H1 (cell line): Measurements from ENCODE around the gene B9D1. TPM values are rescaled to one million over a fixed set of nuclear protein-coding genes. Genes with fewer than 3 reads are reported as not detected.
A peak's percentile ranks its signal among the peaks of the same experiment; 100 is the strongest.

Source experiments
- CTCF ChIA-PET: fragments of 300-600 bp; sonication (Branson Sonifier 250); formaldehyde crosslinking; loops from one replicate; lab custom pipeline; 2021; ENCODE audit not compliant: partially characterized antibody; lab: Charles Lee
- POLR2A ChIA-PET: fragments of 300-600 bp; sonication (Branson Sonifier 250); formaldehyde crosslinking; loops from one replicate; lab custom pipeline; 2021; ENCODE audit warnings: inconsistent platforms; ENCODE audit not compliant: partially characterized antibody; lab: Charles Lee
- DNase-seq, 2 experiments: peaks; one replicate each; pipeline versions ENCODE4 v3.0.0 to v3.0.0-alpha.2; 2010 to 2022; ENCODE audit warnings: low spot score in 2 of 2, low read depth in 1 of 2, mixed read lengths in 1 of 2
- FAIRE-seq: peaks from 2 replicates; lab custom pipeline; 2011; peaks lifted over from hg19 to GRCh38; lab: Jason Lieb, UNC
- H2AFZ ChIP-seq: 2 replicates; pipeline ENCODE4 v1.8.1; 2012; ENCODE audit warnings: low read length, inconsistent platforms
- H2AK5ac ChIP-seq: 2 replicates; pipeline ENCODE4 v1.6.1; 2013; ENCODE audit warnings: low read depth, low read length
- H2BK120ac ChIP-seq: replicated peaks from 2 replicates; pipeline ENCODE3; 2013; ENCODE audit warnings: low read depth, low read length, inconsistent platforms
- H2BK12ac ChIP-seq: 2 replicates; pipeline ENCODE4 v1.6.1; 2013; ENCODE audit warnings: low read depth, low read length
- H2BK15ac ChIP-seq: 2 replicates; pipeline ENCODE4 v1.6.1; 2013; ENCODE audit warnings: low read length
- H2BK20ac ChIP-seq: 2 replicates; pipeline ENCODE4 v1.6.1; 2013; ENCODE audit warnings: low read length
- H2BK5ac ChIP-seq: 2 replicates; pipeline ENCODE4 v1.6.1; 2013; ENCODE audit warnings: low read depth, low read length
- H3K14ac ChIP-seq: 2 replicates; pipeline ENCODE4 v1.6.1; 2013; ENCODE audit warnings: inconsistent platforms; ENCODE audit not compliant: insufficient read length
- H3K18ac ChIP-seq: 2 replicates; pipeline ENCODE4 v1.6.1; 2013; ENCODE audit warnings: low read length; ENCODE audit errors: extremely low read depth
- H3K23ac ChIP-seq: 2 replicates; pipeline ENCODE4 v1.6.1; 2013; ENCODE audit warnings: inconsistent platforms; ENCODE audit not compliant: insufficient read length
- H3K23me2 ChIP-seq: 2 replicates; pipeline ENCODE4 v1.6.1; 2013; ENCODE audit warnings: low read depth, low read length
- H3K27ac ChIP-seq: 2 replicates; pipeline ENCODE4 v1.6.1; 2011; ENCODE audit warnings: low read depth, low read length, inconsistent platforms
- H3K27me3 ChIP-seq, 4 experiments: replicated peaks in 1 of 4; 1 replicate in 1 of 4; 2 replicates in 3 of 4; pipeline versions ENCODE4 v1.6.1 to v1.8.1; 2011 to 2013; ENCODE audit warnings: low read length in 3 of 4, mild to moderate bottlenecking in 3 of 4, inconsistent platforms in 2 of 4, mixed read lengths in 2 of 4, moderate library complexity in 1 of 4; ENCODE audit not compliant: control insufficient read depth in 3 of 4, insufficient read depth in 3 of 4; ENCODE audit errors: extremely low read depth in 1 of 4
- H3K36me3 ChIP-seq, 4 experiments: 2 replicates each; pipeline versions ENCODE4 v1.6.1 to v1.8.1; 2011 to 2013; ENCODE audit warnings: mild to moderate bottlenecking in 4 of 4, low read length in 3 of 4, moderate library complexity in 2 of 4, control low read depth in 1 of 4, inconsistent platforms in 1 of 4; ENCODE audit not compliant: insufficient read depth in 4 of 4, control insufficient read depth in 2 of 4
- H3K4ac ChIP-seq: replicated peaks from 2 replicates; pipeline ENCODE3; 2013; ENCODE audit warnings: low read length, low read depth, mixed read lengths, inconsistent platforms; ENCODE audit not compliant: insufficient read length
- H3K4me1 ChIP-seq, 4 experiments: replicated peaks in 1 of 4; 1 replicate in 1 of 4; 2 replicates in 3 of 4; pipeline versions ENCODE4 v1.6.1 to v1.8.1; 2011 to 2013; ENCODE audit warnings: low read length in 3 of 4, inconsistent platforms in 2 of 4, mixed read lengths in 1 of 4; ENCODE audit not compliant: insufficient read depth in 4 of 4, control insufficient read depth in 3 of 4
- H3K4me2 ChIP-seq, 2 experiments: 2 replicates each; pipeline versions ENCODE4 v1.6.1 to v1.8.1; 2011 to 2013; ENCODE audit warnings: low read depth in 2 of 2, low read length in 2 of 2, control low read depth in 1 of 2, inconsistent platforms in 1 of 2, mild to moderate bottlenecking in 1 of 2; ENCODE audit not compliant: insufficient read depth in 1 of 2
- H3K4me3 ChIP-seq, 4 experiments: fragments of 200-600, 300-600 bp in 1 of 4; sonication (generic), shearing (Covaris generic), sonication (Bioruptor Twin) in 1 of 4; 2 replicates each; pipeline versions ENCODE4 v1.5.1 to v1.8.1; 2011 to 2016; ENCODE audit warnings: low read length in 4 of 4, low read depth in 3 of 4, control low read depth in 2 of 4, inconsistent platforms in 2 of 4, mild to moderate bottlenecking in 2 of 4, mixed read lengths in 1 of 4, moderate library complexity in 1 of 4; ENCODE audit not compliant: insufficient read depth in 2 of 4; ENCODE audit errors: extremely low read depth in 1 of 4
- H3K56ac ChIP-seq: replicated peaks from 2 replicates; pipeline ENCODE3; 2013; ENCODE audit warnings: low read depth, mild to moderate bottlenecking, mixed read lengths, low read length, inconsistent platforms; ENCODE audit not compliant: insufficient read length
- H3K79me1 ChIP-seq: 2 replicates; pipeline ENCODE4 v1.6.1; 2013; ENCODE audit warnings: low read depth, low read length, control low read depth
- H3K79me2 ChIP-seq, 2 experiments: 2 replicates each; pipeline versions ENCODE4 v1.6.1 to v1.8.1; 2012 to 2013; ENCODE audit warnings: low read length in 2 of 2, mild to moderate bottlenecking in 2 of 2, inconsistent platforms in 1 of 2; ENCODE audit not compliant: insufficient read depth in 2 of 2, control insufficient read depth in 1 of 2
- H3K9ac ChIP-seq, 4 experiments: replicated peaks in 1 of 4; 1 replicate in 1 of 4; 2 replicates in 3 of 4; pipeline versions ENCODE4 v1.6.1 to v1.8.1; 2011 to 2013; ENCODE audit warnings: low read depth in 3 of 4, low read length in 3 of 4, control low read depth in 2 of 4, mild to moderate bottlenecking in 2 of 4, moderate library complexity in 2 of 4, inconsistent platforms in 1 of 4; ENCODE audit errors: extremely low read depth in 1 of 4
- H3K9me3 ChIP-seq, 2 experiments: 2 replicates each; pipeline versions ENCODE4 v1.6.1 to v1.8.1; 2012 to 2013; ENCODE audit warnings: mild to moderate bottlenecking in 2 of 2, moderate library complexity in 2 of 2, control low read depth in 1 of 2, inconsistent platforms in 1 of 2, low read depth in 1 of 2, low read length in 1 of 2, mixed read lengths in 1 of 2; ENCODE audit not compliant: insufficient read depth in 2 of 2
- H4K20me1 ChIP-seq, 2 experiments: replicated peaks in 1 of 2; 2 replicates each; pipeline versions ENCODE3 to v1.8.1; 2011 to 2013; ENCODE audit warnings: inconsistent platforms in 2 of 2, low read length in 2 of 2, mild to moderate bottlenecking in 1 of 2; ENCODE audit not compliant: insufficient read depth in 2 of 2, control insufficient read depth in 1 of 2
- H4K5ac ChIP-seq: 2 replicates; pipeline ENCODE4 v1.6.1; 2013; ENCODE audit warnings: low read length, low read depth, mixed read lengths, inconsistent platforms; ENCODE audit not compliant: insufficient read length
- H4K8ac ChIP-seq: 2 replicates; pipeline ENCODE4 v1.8.0; 2013; ENCODE audit warnings: mild to moderate bottlenecking, moderate library complexity, low read length, inconsistent platforms; ENCODE audit not compliant: insufficient read depth; ENCODE audit errors: extremely low read depth
- H4K91ac ChIP-seq: replicated peaks from 2 replicates; pipeline ENCODE3; 2013; ENCODE audit warnings: low read length, mixed read lengths, inconsistent platforms; ENCODE audit not compliant: insufficient read length
- CTBP2 ChIP-seq: IDR thresholded peaks from 2 replicates; pipeline ENCODE4 v1.7.0; 2011; ENCODE audit warnings: borderline replicate concordance, mild to moderate bottlenecking, moderate library complexity, mixed read lengths, low read length; ENCODE audit not compliant: insufficient read depth, insufficient read length
- EGR1 ChIP-seq: IDR thresholded peaks from 2 replicates; pipeline ENCODE4 v1.6.1; 2011; ENCODE audit warnings: low read depth, low read length, borderline replicate concordance
- FOSL1 ChIP-seq: IDR thresholded peaks from 2 replicates; pipeline ENCODE4 v1.6.1; 2011; ENCODE audit warnings: mild to moderate bottlenecking, low read depth, low read length, moderate library complexity; ENCODE audit not compliant: insufficient read depth
- GABPA ChIP-seq: IDR thresholded peaks from 2 replicates; pipeline ENCODE4 v1.6.1; 2011; ENCODE audit warnings: mild to moderate bottlenecking, low read length, moderate library complexity, borderline replicate concordance; ENCODE audit not compliant: insufficient read depth
- WGBS, 2 experiments: shearing (Covaris generic) in 1 of 2; methylation state at CpG; one replicate each; pipeline versions ENCODE4 v1.1.6 to v1.1.7; 2013 to 2015; ENCODE audit warnings: low lambda C conversion rate in 2 of 2, mixed read lengths in 2 of 2, inconsistent platforms in 1 of 2, low coverage in 1 of 2, missing lambda C conversion rate in 1 of 2; ENCODE audit not compliant: insufficient replicate concordance in 2 of 2, insufficient coverage in 1 of 2, insufficient read length in 1 of 2; ENCODE audit errors: extremely low coverage in 1 of 2, missing lambda C conversion rate in 1 of 2; 5-methylcytosine and 5-hydroxymethylcytosine counted together
- polyA plus RNA-seq, 7 experiments: library from polyadenylated mRNA; depleted of rRNA in 3 of 7; stranded (reverse) in 5 of 7; unstranded in 2 of 7; fragments of >200 nt in 5 of 7; fragments of 200-250 nt in 2 of 7; gene quantifications; 1 replicate in 5 of 7; 2 replicates in 1 of 7; 4 replicates in 1 of 7; pipeline versions ENCODE4 v1.2.1 to v1.2.3, GENCODE V29; 2011 to 2013; ENCODE audit warnings: missing spikeins in 2 of 7, mixed read lengths in 2 of 7
- total RNA-seq: library from RNA; stranded (reverse); fragmentation: NEBNext Ultra II Directional; extraction: Animal tissue kit (Norgen Biotek cat#: 25700); gene quantifications from 2 replicates; pipeline ENCODE4 v1.2.1, GENCODE V29; 2021
- TF ChIP-seq, protein P1 (sequence below): IDR thresholded peaks from 2 replicates; pipeline ENCODE4 v1.6.1; 2012; ENCODE audit warnings: inconsistent platforms

B9D1 gene
- total and polyA plus RNA-seq, 2 of the 8 experiments (the other 6 are each of a cell fraction or from before 2014, with no cell fraction given) = 24.6 to 65.7 TPM

GRCh38 chr17:19409509-19409908, 47.0 kb upstream of the B9D1 start:
- DNase-seq = no peak
- TF ChIP-seq GABPA = no peak
- TF ChIP-seq, protein P1, sequence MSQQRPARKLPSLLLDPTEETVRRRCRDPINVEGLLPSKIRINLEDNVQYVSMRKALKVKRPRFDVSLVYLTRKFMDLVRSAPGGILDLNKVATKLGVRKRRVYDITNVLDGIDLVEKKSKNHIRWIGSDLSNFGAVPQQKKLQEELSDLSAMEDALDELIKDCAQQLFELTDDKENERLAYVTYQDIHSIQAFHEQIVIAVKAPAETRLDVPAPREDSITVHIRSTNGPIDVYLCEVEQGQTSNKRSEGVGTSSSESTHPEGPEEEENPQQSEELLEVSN = no peak
- TF ChIP-seq FOSL1 = no peak
- no peak for TF ChIP-seq EGR1
- TF ChIP-seq CTBP2 = no peak
- TF ChIP-seq, all 59 proteins: peak for 0
- Histone ChIP-seq H3K9me3 (no peaks in the 10 kb centered on the region), H4K8ac (0 out of 2 replicates have a peak overlapping the region, but pooled peaks have one; percentile 4), H2BK15ac (no peak overlapping the region), H3K27ac (no peak overlapping the region), H3K4me3 (no peak overlapping the region), H3K79me1 (no peaks in the 10 kb centered on the region), H3K36me3 (no peaks in the 10 kb centered on the region), H3K27me3 (peaks cover 0 to 4% (median 0%) of the 10 kb centered on the region in 4 experiments; a peak in 1 of 7 replicates), H3K4ac (no peak overlapping the region), H3K79me2 (no peaks in the 10 kb centered on the region), H2AFZ (no peak overlapping the region), H2BK12ac (peak overlapping the region; percentile 62; the same call in 1 of the 2 replicates), H2BK5ac (no peak overlapping the region), H3K23me2 (0 out of 2 replicates have a peak, but pooled peaks cover 5% of the 10 kb centered on the region), H4K5ac (no peak overlapping the region), H3K9ac (no peak overlapping the region), H3K4me1 (peaks cover 0 to 13% (median 6%) of the 10 kb centered on the region in 4 experiments; a peak in 4 of 7 replicates), H3K14ac (no peak overlapping the region), H4K91ac (no peak overlapping the region), H2AK5ac (no peak overlapping the region), H3K18ac (no peak overlapping the region), H3K4me2 (no peak overlapping the region), H3K23ac (no peak overlapping the region), H3K56ac (no peak overlapping the region), H2BK20ac (no peak overlapping the region), H4K20me1 (peaks cover 0 to 1% of the 10 kb centered on the region in 2 experiments), H2BK120ac (no peak overlapping the region)
- ChIA-PET CTCF (interaction anchor here (1.0 to 2.9 kb wide), 5 partner anchors 12 to 47 kb away, joined by 5 to 10 read pairs (median 6); partner anchors contain the start of genes B9D1 and MAPK7), POLR2A (interaction anchor here (0.9 to 1.9 kb wide), 5 partner anchors 9 to 48 kb away, joined by 3 to 5 read pairs (median 3); no protein-coding TSS in a partner anchor)
- 94% methylated on average over 3 of the region's 3 CpGs; no CpG with 5 or more reads in 1 of the 2 experiments for WGBS, 2 experiments
- FAIRE-seq = no peak
